GM19023 (cell line): ENCODE data around the gene ADAMTS17.
"Not testable (repeated sequence)": the region's sequence is repeated elsewhere in the genome, so short reads cannot be mapped to it uniquely, and the experiment has no call there.

Experiments
- ATAC-seq: cut with Tn5 transposase; IDR thresholded peaks from one replicate; pipeline ENCODE4 v1.9.1; 2021; ENCODE audit warnings: mild to moderate bottlenecking, moderate library complexity; ENCODE audit not compliant: unreplicated experiment

Gene ADAMTS17

GRCh38 chr15:100339999-100340398, 1.8 kb downstream of the ADAMTS17 start:
- no peak for ATAC-seq

DNA sequence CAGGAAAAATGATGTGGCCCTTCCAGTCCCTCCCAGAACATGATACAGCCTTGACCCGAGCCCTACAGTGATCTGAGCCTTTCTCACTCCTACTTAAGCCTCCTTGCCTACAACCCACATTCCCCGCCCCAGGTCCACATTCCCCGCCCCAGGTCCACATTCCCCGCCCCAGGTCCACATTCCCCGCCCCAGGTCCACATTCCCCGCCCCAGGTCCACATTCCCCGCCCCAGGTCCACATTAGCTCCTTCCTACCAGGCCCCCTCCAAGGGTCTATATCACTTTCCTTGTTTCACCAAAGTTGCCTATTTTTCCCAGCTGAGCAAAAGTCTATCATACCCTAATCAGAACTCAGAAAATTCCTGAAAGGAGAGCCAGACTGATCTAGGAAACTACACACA, 2.3 kb downstream of the ADAMTS17 start:
- ATAC-seq, result not testable (repeated sequence)

DNA sequence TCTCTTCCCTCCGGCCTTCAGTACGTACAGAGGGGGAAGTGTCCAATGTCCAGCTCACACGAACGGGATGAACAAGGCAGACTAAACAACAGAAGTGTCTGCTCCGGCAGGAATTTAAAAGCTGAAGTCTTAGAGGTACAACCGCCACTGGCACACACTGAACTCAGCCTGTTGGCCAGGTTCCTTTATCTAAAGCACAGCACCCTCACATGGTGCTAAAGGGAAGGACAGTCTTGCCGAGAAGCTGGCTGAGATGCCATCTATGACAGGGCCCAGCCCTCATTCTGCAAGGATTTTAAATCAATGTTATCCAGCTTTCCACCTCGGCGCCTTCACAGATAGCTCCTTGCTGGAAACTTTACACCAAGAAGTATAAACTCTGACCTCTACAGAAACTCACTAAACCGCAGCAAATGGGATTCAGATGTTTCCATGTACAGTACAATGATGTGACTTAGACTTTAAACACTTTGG, 2.8 kb downstream of the ADAMTS17 start:
- ATAC-seq, result no peak

GRCh38 chr15:100338247-100338646, 3.5 kb downstream of the ADAMTS17 start:
- ATAC-seq, result no peak

- ATAC-seq, result no peak
These were observed 4.4 kb downstream of the ADAMTS17 start for GRCh38 chr15:100337096-100338044.

GRCh38 chr15:100336061-100336460, 5.7 kb downstream of the ADAMTS17 start:
- no peak for ATAC-seq

DNA sequence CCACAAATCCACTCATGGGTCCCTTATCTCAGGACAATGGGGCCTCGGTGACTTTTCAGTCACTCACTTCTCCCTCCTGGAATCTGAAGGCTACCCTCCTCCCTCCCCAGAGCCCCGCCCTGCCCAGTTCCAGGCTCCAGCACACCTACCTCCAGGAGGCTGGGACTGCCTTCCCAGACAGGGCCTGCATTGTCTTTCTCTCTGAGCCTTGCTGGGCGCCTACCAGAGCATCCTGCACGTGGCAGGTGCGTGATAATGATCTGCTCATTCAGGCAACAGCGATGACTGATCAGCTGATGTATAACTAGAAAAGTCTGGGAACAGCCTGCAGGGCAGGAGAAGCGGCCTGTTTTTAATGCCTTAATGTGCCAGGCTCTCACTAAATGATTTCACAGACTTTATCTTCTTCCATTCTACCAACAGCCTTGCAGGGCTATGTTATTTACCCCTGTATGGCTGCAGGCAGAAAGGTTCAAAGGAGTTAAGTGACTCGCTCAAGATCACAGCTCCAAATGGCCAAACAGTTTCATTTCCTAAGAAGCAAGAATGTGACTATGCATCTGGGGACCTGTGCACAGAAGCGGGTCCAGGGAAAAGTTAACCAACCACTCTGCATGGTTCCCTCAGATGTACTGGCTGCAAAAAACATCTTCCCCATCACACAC, 6.3 kb downstream of the ADAMTS17 start:
- ATAC-seq, result no peak

DNA sequence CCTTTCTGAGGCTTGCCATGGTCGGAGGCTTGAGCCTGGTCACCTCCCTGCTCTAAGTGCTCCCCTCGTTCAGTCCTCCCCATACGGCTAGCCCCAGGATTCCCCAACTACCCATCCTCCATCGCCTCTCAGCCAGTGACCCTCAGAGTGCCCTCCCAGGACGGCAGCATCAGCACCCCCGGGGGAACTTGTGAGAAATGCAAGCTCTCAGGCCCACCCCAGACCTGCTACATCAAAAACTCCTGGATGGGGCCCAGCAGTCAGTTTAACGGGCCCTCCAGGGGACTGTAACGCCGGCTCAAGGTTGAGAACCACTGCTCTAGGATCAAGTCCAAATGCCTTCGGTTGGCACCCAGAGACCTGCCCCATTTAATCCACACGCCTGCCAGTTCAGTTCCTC, 6.9 kb downstream of the ADAMTS17 start:
- ATAC-seq, result no peak

GRCh38 chr15:100334456-100334855, 7.3 kb downstream of the ADAMTS17 start:
- ATAC-seq, result no peak

- no peak for ATAC-seq
These were observed 7.8 kb downstream of the ADAMTS17 start for GRCh38 chr15:100334015-100334414.

- no peak for ATAC-seq
These were observed 8.5 kb downstream of the ADAMTS17 start for GRCh38 chr15:100333236-100333635.

DNA sequence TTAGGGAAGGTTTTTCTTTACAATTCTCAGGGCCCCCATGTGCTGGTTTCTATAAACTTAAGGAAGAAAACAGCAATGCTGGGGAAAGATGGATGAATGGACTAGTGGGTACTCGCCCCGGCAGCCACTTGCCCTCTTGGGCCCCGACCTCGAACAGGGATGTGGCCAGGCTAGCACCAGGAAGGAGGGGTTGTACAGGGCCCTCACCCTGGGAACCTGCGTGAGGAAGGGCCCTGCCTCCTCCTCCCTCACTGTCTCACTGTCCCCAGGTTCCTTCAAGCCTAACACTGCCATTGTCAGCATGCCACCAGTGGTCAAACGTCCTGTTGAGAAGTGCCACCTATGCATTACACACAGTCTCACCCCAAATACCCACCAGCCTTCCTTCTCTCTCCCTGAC, 9.1 kb downstream of the ADAMTS17 start:
- no peak for ATAC-seq

- no peak for ATAC-seq
These were observed 9.5 kb downstream of the ADAMTS17 start for GRCh38 chr15:100332231-100332630.

- no peak for ATAC-seq
These were observed 11.1 kb downstream of the ADAMTS17 start for GRCh38 chr15:100330629-100331215.

- ATAC-seq, result no peak
These were observed 11.6 kb downstream of the ADAMTS17 start for GRCh38 chr15:100330221-100330620.

DNA sequence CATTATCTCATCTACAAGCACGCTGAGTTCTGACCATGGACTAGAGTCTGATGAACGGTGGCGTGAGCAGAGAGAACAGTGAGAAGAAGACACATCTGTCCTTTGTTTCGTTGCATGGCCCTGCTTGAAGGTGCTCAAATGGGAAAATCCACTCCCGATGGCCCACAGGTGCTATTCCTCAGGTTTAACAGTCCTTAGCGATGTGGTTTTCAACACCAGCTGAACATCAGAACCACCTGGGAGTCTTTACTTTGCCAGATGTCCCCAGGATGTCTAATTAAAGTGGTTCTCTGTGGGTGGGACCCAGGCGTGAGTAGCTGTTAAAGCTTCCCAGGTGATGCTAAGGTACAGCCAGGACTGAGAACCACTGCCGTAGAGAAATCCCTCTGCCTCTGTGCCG, 13.0 kb downstream of the ADAMTS17 start:
- ATAC-seq, result no peak

GRCh38 chr15:100318880-100319279, 22.9 kb downstream of the ADAMTS17 start:
- no peak for ATAC-seq

- no peak for ATAC-seq
These were observed 26.9 kb downstream of the ADAMTS17 start for GRCh38 chr15:100314809-100315400.

DNA sequence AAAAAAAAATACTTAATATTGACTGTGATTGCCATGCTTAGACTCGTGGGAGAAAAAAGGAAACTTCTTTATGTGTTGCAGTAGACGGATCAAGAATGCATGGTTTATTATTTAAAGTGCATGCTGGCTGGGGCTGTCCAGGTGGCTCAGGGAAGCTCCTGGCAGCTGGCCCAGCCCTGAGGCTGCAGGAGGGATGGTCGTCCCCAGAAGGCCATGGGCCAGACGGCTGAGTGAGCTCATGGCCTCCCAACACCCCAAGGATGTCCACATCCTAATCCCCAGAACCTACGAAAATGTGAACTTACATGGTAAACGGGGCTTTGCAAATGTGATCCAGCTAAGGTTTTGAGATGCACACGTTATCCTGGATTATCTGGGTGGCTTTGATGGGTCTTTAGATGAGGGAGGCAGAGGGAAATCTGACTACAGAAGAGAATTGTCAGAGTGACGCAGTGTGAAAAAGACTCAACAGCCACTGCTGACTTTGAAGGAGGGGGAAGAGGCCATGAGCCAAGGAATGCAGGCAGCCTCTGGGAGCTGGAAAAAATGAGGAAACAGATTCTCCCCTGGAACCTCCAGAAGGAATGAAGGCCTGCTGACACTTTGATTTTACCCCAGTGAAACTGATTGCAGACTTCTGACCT, 29.8 kb downstream of the ADAMTS17 start:
- no peak for ATAC-seq

GRCh38 chr15:100311154-100311625, 30.6 kb downstream of the ADAMTS17 start:
- no peak for ATAC-seq
